ENCODE results near the gene BPIFA3.

The BPIFA3 gene

GRCh38 chr20:33239979-33240736, 23.0 kb downstream of the BPIFA3 start:
- no peak overlapping the region for H3K4me3 ChIP-seq (ENCODE audit: low read depth, low read length)
- no peak for DNase-seq (ENCODE audit: low read depth)
- no peak for TF ChIP-seq CTCF (IDR thresholded peaks at IDR 0.05; ENCODE audit: low read depth, low read length, missing control alignments)

- no peak overlapping the region for H3K4me3 ChIP-seq (ENCODE audit: low read depth, low read length)
- DNase-seq (ENCODE audit: low read depth) = no peak
- no peak for TF ChIP-seq CTCF (IDR thresholded peaks at IDR 0.05; ENCODE audit: low read depth, low read length, missing control alignments)
Measured at GRCh38 chr20:33240923-33241322, 23.8 kb downstream of the BPIFA3 start.

GRCh38 chr20:33242319-33243100, 25.4 kb downstream of the BPIFA3 start:
- H3K4me3 ChIP-seq (ENCODE audit: low read depth, low read length) = no peak overlapping the region
- DNase-seq (ENCODE audit: low read depth) = no peak
- no peak for TF ChIP-seq CTCF (IDR thresholded peaks at IDR 0.05; ENCODE audit: low read depth, low read length, missing control alignments)

- TF ChIP-seq CTCF (IDR thresholded peaks at IDR 0.05; ENCODE audit: low read depth, low read length, missing control alignments) = no peak
- no peak for DNase-seq (ENCODE audit: low read depth)
- no peak overlapping the region for H3K4me3 ChIP-seq (ENCODE audit: low read depth, low read length)
Measured at GRCh38 chr20:33246077-33246476, 28.9 kb downstream of the BPIFA3 start.

- TF ChIP-seq CTCF (IDR thresholded peaks at IDR 0.05; ENCODE audit: low read depth, low read length, missing control alignments) = no peak
- H3K4me3 ChIP-seq (ENCODE audit: low read depth, low read length) = no peak overlapping the region
- DNase-seq (ENCODE audit: low read depth) = no peak
Measured at GRCh38 chr20:33249456-33249855, 32.3 kb downstream of the BPIFA3 start.

- no peak for TF ChIP-seq CTCF (IDR thresholded peaks at IDR 0.05; ENCODE audit: low read depth, low read length, missing control alignments)
- no peak for DNase-seq (ENCODE audit: low read depth)
- H3K4me3 ChIP-seq (ENCODE audit: low read depth, low read length) = no peak overlapping the region
Measured at GRCh38 chr20:33250666-33251065, 33.5 kb downstream of the BPIFA3 start.
